ENCODE measurements around the gene FOS. TPM values are rescaled to one million over a fixed set of nuclear protein-coding genes. Genes with fewer than 3 reads are reported as not detected.

FOS gene
- total RNA-seq, 1 donor from 2014 or later, result 598 TPM

- Mint-ChIP-seq H3K27ac (ENCODE audit: unreplicated experiment) (no peak overlapping the region), H3K36me3 (ENCODE audit: unreplicated experiment) (no peaks in the 10 kb centered on the region), H3K9me3 (ENCODE audit: unreplicated experiment) (no peaks in the 10 kb centered on the region), H3K27me3 (ENCODE audit: unreplicated experiment) (no peaks in the 10 kb centered on the region), H3K4me3 (ENCODE audit: unreplicated experiment) (no peak overlapping the region), H3K4me1 (ENCODE audit: unreplicated experiment) (peaks cover 20% of the 10 kb centered on the region)
- no peak for DNase-seq (ENCODE audit: extremely low spot score, unreplicated experiment)
- TF ChIP-seq CTCF (IDR thresholded peaks at IDR 0.05), result no peak
These were observed 39.7 kb upstream of the FOS start for GRCh38 chr14:75238756-75239455.

- H3K36me3 Mint-ChIP-seq (ENCODE audit: unreplicated experiment), result no peaks in the 10 kb centered on the region
- H3K27me3 Mint-ChIP-seq (ENCODE audit: unreplicated experiment), result peaks cover 1% of the 10 kb centered on the region
- H3K27ac Mint-ChIP-seq (ENCODE audit: unreplicated experiment), result no peak overlapping the region
- no peak for TF ChIP-seq CTCF (IDR thresholded peaks at IDR 0.05)
- peaks cover 11% of the 10 kb centered on the region for H3K4me1 Mint-ChIP-seq (ENCODE audit: unreplicated experiment)
- no peak for DNase-seq (ENCODE audit: extremely low spot score, unreplicated experiment)
- no peaks in the 10 kb centered on the region for H3K9me3 Mint-ChIP-seq (ENCODE audit: unreplicated experiment)
- H3K4me3 Mint-ChIP-seq (ENCODE audit: unreplicated experiment), result no peak overlapping the region
These were observed 37.8 kb upstream of the FOS start for GRCh38 chr14:75240781-75241180.

- DNase-seq (ENCODE audit: extremely low spot score, unreplicated experiment), result no peak
- Mint-ChIP-seq H3K36me3 (ENCODE audit: unreplicated experiment) (no peaks in the 10 kb centered on the region), H3K4me3 (ENCODE audit: unreplicated experiment) (no peak overlapping the region), H3K27ac (ENCODE audit: unreplicated experiment) (peak overlapping the region; percentile 23), H3K27me3 (ENCODE audit: unreplicated experiment) (peaks cover 4% of the 10 kb centered on the region), H3K4me1 (ENCODE audit: unreplicated experiment) (peaks cover 10% of the 10 kb centered on the region), H3K9me3 (ENCODE audit: unreplicated experiment) (no peaks in the 10 kb centered on the region)
- TF ChIP-seq CTCF (IDR thresholded peaks at IDR 0.05), result no peak
These were observed 35.9 kb upstream of the FOS start for GRCh38 chr14:75242546-75243273.

- no peak for DNase-seq (ENCODE audit: extremely low spot score, unreplicated experiment)
- H3K27ac Mint-ChIP-seq (ENCODE audit: unreplicated experiment), result no peak overlapping the region
- H3K36me3 Mint-ChIP-seq (ENCODE audit: unreplicated experiment), result no peaks in the 10 kb centered on the region
- peaks cover 4% of the 10 kb centered on the region for H3K27me3 Mint-ChIP-seq (ENCODE audit: unreplicated experiment)
- no peak for TF ChIP-seq CTCF (IDR thresholded peaks at IDR 0.05)
- H3K4me3 Mint-ChIP-seq (ENCODE audit: unreplicated experiment), result no peak overlapping the region
- peaks cover 8% of the 10 kb centered on the region for H3K4me1 Mint-ChIP-seq (ENCODE audit: unreplicated experiment)
- H3K9me3 Mint-ChIP-seq (ENCODE audit: unreplicated experiment), result no peaks in the 10 kb centered on the region
These were observed 34.5 kb upstream of the FOS start for GRCh38 chr14:75244121-75244520.

- Mint-ChIP-seq H3K36me3 (ENCODE audit: unreplicated experiment) (no peaks in the 10 kb centered on the region), H3K9me3 (ENCODE audit: unreplicated experiment) (no peaks in the 10 kb centered on the region), H3K4me1 (ENCODE audit: unreplicated experiment) (peaks cover 8% of the 10 kb centered on the region), H3K27ac (ENCODE audit: unreplicated experiment) (no peak overlapping the region), H3K27me3 (ENCODE audit: unreplicated experiment) (peaks cover 4% of the 10 kb centered on the region), H3K4me3 (ENCODE audit: unreplicated experiment) (no peak overlapping the region)
- DNase-seq (ENCODE audit: extremely low spot score, unreplicated experiment), result no peak
- no peak for TF ChIP-seq CTCF (IDR thresholded peaks at IDR 0.05)
These were observed 31.9 kb upstream of the FOS start for GRCh38 chr14:75246546-75247285.
